OCI-LY3 (cell line): ENCODE data around the gene OR5AL1.

Experiments
- H2AFZ ChIP-seq: fragments of 200-600, 300-600 bp; shearing (Covaris generic); 2 replicates; pipeline ENCODE4 v1.6.0; 2014; ENCODE audit warnings: antibody characterized with exemption, low read depth, low read length
- H3K27ac ChIP-seq: fragments of 200-600, 300-600 bp; sonication (generic); 2 replicates; pipeline ENCODE4 v1.5.1; 2014; ENCODE audit warnings: mild to moderate bottlenecking, low read length, moderate library complexity, mixed read lengths
- H3K27me3 ChIP-seq: fragments of 200-600, 300-600 bp; sonication (generic); 2 replicates; pipeline ENCODE4 v1.6.1; 2014; ENCODE audit warnings: low read depth, low read length, mixed read lengths
- H3K36me3 ChIP-seq: fragments of 200-600, 300-600 bp; sonication (generic); replicated peaks from 2 replicates; pipeline ENCODE3; 2014; ENCODE audit warnings: low read depth, low read length, mixed read lengths
- H3K4me1 ChIP-seq: fragments of 300-600, 200-600 bp; sonication (generic); 2 replicates; pipeline ENCODE4 v1.6.1; 2014; ENCODE audit warnings: low read length, mixed read lengths
- H3K4me2 ChIP-seq: fragments of 200-600, 300-600 bp; sonication (generic); 2 replicates; pipeline ENCODE4 v1.6.1; 2014; ENCODE audit warnings: low read length, mixed read lengths
- H3K4me3 ChIP-seq: fragments of 300-600, 200-600 bp; sonication (generic); 2 replicates; pipeline ENCODE4 v1.5.1; 2014; ENCODE audit warnings: antibody characterized with exemption, mild to moderate bottlenecking, low read length, moderate library complexity
- H3K79me2 ChIP-seq: fragments of 300-600, 200-600 bp; shearing (Covaris generic); 2 replicates; pipeline ENCODE4 v1.6.1; 2014; ENCODE audit warnings: mild to moderate bottlenecking, low read length, mixed read lengths
- H3K9ac ChIP-seq: fragments of 300-600, 200-600 bp; shearing (Covaris generic); 2 replicates; pipeline ENCODE4 v1.6.0; 2014; ENCODE audit warnings: mild to moderate bottlenecking, low read length, moderate library complexity
- H3K9me3 ChIP-seq: fragments of 200-600, 300-600 bp; shearing (Covaris generic); 2 replicates; pipeline ENCODE4 v1.6.1; 2014; ENCODE audit warnings: low read length, mixed read lengths; ENCODE audit not compliant: insufficient read depth
- H4K20me1 ChIP-seq: fragments of 200-600, 300-600 bp; sonication (generic); 2 replicates; pipeline ENCODE4 v1.6.1; 2016; ENCODE audit warnings: low read length, mixed read lengths; ENCODE audit not compliant: insufficient read depth
- EZH2phosphoT487 ChIP-seq: fragments of 200-600 bp; shearing (Covaris generic); IDR thresholded peaks from 2 replicates; pipeline ENCODE4 v1.6.1; 2018; ENCODE audit warnings: antibody characterized with exemption, mixed run types, low read depth
- TF ChIP-seq, protein P1 (sequence below): fragments of 200-600, 300-600 bp; sonication (generic); IDR thresholded peaks from 2 replicates; pipeline ENCODE4 v1.5.1; 2014; ENCODE audit warnings: antibody characterized with exemption, low read length, low read depth

Gene OR5AL1

DNA sequence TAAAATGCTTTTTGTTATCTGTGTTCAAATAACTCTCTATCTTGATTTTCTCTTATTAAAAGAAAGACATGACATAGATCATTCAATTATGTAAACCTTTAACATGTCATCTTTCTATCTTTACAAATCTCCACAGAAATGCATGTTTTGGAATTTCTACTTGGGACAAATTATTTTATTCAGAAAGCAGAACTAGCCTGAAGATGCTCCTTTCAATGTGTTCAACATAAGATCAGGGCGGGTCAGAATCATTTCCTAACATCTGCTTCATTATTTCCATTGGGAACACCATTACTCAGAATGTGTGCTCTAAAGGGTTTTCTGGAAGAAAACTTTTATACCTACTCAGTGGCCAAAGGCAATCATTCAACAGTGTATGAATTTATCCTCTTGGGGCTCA is at the start of gene OR5AL1:
TSS of gene OR5AL1 (plus strand) at position 301 of the 400 bp plus-strand sequence.
- H3K9me3 ChIP-seq, result no peaks in the 10 kb centered on the region
- no peak within 1 kb of the TSS for H3K27ac ChIP-seq
- no peaks in the 10 kb centered on the region for H3K36me3 ChIP-seq
- H3K4me3 ChIP-seq, result no peak within 1 kb of the TSS
- H4K20me1 ChIP-seq, result no peaks in the 10 kb centered on the region
- H3K4me2 ChIP-seq, result no peak within 1 kb of the TSS
- TF ChIP-seq EZH2phosphoT487, result no peak
- TF ChIP-seq, protein P1, sequence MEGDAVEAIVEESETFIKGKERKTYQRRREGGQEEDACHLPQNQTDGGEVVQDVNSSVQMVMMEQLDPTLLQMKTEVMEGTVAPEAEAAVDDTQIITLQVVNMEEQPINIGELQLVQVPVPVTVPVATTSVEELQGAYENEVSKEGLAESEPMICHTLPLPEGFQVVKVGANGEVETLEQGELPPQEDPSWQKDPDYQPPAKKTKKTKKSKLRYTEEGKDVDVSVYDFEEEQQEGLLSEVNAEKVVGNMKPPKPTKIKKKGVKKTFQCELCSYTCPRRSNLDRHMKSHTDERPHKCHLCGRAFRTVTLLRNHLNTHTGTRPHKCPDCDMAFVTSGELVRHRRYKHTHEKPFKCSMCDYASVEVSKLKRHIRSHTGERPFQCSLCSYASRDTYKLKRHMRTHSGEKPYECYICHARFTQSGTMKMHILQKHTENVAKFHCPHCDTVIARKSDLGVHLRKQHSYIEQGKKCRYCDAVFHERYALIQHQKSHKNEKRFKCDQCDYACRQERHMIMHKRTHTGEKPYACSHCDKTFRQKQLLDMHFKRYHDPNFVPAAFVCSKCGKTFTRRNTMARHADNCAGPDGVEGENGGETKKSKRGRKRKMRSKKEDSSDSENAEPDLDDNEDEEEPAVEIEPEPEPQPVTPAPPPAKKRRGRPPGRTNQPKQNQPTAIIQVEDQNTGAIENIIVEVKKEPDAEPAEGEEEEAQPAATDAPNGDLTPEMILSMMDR, result no peak
- H3K9ac ChIP-seq, result no peak within 1 kb of the TSS
- no peaks in the 10 kb centered on the region for H3K79me2 ChIP-seq
- H3K27me3 ChIP-seq, result no peaks in the 10 kb centered on the region
- H2AFZ ChIP-seq, result no peak within 1 kb of the TSS
- no peaks in the 10 kb centered on the region for H3K4me1 ChIP-seq

DNA sequence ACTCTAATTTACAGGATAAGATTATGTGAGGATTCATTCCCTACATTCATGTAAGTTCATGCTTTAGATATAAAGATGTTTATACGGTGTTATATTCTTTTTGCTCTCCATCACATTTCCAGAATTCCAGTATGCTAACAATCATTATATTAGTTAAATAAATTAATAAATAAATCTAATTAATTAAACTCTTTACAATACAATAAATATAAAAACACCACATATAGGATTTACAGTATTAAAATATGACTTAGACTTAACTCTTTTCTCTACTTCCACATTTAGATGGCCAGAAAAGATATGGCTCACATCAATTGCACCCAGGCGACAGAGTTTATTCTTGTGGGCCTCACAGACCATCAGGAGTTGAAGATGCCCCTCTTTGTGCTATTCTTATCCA is 37.2 kb upstream of the OR5AL1 start, which contains the start of gene OR8U1:
TSS of gene OR8U1 (plus strand) at position 301 of the 400 bp plus-strand sequence. CDS start at position 301, 0 bp downstream.
- H3K4me3 ChIP-seq, result no peak within 1 kb of the TSS
- H4K20me1 ChIP-seq, result no peaks in the 10 kb centered on the region
- H3K36me3 ChIP-seq, result no peaks in the 10 kb centered on the region
- no peak within 1 kb of the TSS for H2AFZ ChIP-seq
- no peaks in the 10 kb centered on the region for H3K79me2 ChIP-seq
- no peaks in the 10 kb centered on the region for H3K4me1 ChIP-seq
- no peak within 1 kb of the TSS for H3K27ac ChIP-seq
- H3K4me2 ChIP-seq, result no peak within 1 kb of the TSS
- no peaks in the 10 kb centered on the region for H3K27me3 ChIP-seq
- no peak for TF ChIP-seq EZH2phosphoT487
- TF ChIP-seq, protein P1, result no peak
- H3K9me3 ChIP-seq, result no peaks in the 10 kb centered on the region
- H3K9ac ChIP-seq, result no peak within 1 kb of the TSS

DNA sequence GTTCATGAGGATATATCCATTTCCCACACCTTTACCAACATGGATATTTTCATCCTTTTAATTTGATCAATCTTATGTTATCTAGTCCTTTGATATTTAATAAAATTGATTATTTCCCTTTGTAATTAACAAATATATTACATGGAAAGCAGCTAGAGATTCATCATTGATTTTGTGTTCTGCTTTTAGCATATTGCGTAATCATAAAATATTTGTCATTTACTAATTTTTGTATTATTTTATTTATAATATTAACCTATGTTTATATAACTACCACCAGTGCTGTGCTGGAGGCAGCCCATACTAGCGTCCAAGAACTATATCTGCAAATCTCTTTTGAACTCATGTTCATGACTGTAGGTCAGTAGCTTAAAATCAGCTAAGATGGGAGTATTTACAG is 32.4 kb upstream of the OR5AL1 start:
- TF ChIP-seq EZH2phosphoT487, result no peak
- TF ChIP-seq, protein P1, result no peak
- H3K79me2 ChIP-seq, result no peaks in the 10 kb centered on the region
- no peak overlapping the region for H3K4me3 ChIP-seq
- no peaks in the 10 kb centered on the region for H3K36me3 ChIP-seq
- no peaks in the 10 kb centered on the region for H3K9me3 ChIP-seq
- no peaks in the 10 kb centered on the region for H4K20me1 ChIP-seq
- no peaks in the 10 kb centered on the region for H3K4me1 ChIP-seq
- no peak overlapping the region for H3K9ac ChIP-seq
- H3K4me2 ChIP-seq, result no peak overlapping the region
- H3K27me3 ChIP-seq, result no peaks in the 10 kb centered on the region
- H3K27ac ChIP-seq, result no peak overlapping the region
- H2AFZ ChIP-seq, result no peak overlapping the region

DNA sequence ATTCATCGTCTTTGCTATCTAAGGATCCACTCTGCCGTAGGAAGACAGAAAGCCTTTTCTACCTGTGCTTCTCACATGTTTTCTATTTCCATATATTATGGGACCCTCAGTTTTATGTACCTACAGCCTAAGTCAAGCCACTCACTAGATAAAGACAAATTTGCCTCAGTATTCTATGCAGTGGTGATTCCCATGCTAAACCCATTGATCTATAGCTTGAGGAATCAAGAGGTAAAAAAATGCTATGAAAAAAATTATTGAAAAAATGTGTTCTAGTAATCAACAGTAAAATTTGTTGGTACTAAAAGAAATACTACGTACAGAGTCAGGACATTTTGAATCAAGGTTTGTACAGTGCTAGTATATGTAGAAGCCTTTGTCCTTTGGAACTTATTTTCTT is 18.1 kb upstream of the OR5AL1 start:
- Histone ChIP-seq H3K27ac (no peak overlapping the region), H3K27me3 (no peaks in the 10 kb centered on the region), H3K4me2 (no peak overlapping the region), H2AFZ (no peak overlapping the region), H4K20me1 (no peaks in the 10 kb centered on the region), H3K9me3 (no peaks in the 10 kb centered on the region), H3K4me3 (no peak overlapping the region), H3K9ac (no peak overlapping the region), H3K4me1 (no peaks in the 10 kb centered on the region), H3K79me2 (no peaks in the 10 kb centered on the region), H3K36me3 (no peaks in the 10 kb centered on the region)
- TF ChIP-seq EZH2phosphoT487, result no peak
- TF ChIP-seq, protein P1, result no peak
